Measurements from ENCODE around the gene LAMA2. TPM values are rescaled to one million over a fixed set of nuclear protein-coding genes. Genes with fewer than 3 reads are reported as not detected.

The LAMA2 gene
- total RNA-seq, 3 donors from 2014 or later: 116 to 293 (median 118) TPM

DNA sequence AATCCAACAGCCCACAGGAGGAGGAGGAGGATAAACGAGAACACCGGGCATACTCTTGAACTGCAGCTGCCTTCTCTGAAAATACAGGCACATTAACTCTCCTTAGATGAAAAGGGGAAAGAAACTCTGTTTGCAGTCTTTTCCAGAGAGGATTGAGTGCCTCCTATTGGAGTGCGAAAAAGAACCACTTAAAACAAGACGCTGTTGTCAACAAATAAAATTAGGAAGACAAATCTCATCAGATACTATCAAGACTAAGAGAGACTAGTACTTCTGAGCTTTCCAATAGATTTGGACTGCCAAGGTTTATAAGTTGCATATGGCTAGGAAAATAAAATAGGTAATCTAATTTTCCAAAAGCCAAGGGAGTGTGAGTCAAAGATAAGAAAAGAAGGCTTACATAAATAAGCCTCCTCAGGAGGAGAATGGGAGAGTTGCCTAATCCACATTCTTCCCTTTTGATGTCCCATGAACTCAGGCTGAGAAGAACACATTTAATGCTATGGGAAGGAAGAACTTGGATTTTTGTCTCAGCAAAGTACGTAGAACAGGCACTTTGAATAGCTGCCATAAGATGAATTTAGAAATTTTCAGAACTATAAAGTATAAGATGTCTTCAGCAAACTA is 672.4 kb downstream of the LAMA2 start:
- H3K27ac ChIP-seq: no peak overlapping the region
- H3K4me3 ChIP-seq: no peak overlapping the region
- H3K36me3 ChIP-seq: no peaks in the 10 kb centered on the region
- no peak for TF ChIP-seq POLR2A (IDR thresholded peaks at IDR 0.05)
- TF ChIP-seq, protein P1, sequence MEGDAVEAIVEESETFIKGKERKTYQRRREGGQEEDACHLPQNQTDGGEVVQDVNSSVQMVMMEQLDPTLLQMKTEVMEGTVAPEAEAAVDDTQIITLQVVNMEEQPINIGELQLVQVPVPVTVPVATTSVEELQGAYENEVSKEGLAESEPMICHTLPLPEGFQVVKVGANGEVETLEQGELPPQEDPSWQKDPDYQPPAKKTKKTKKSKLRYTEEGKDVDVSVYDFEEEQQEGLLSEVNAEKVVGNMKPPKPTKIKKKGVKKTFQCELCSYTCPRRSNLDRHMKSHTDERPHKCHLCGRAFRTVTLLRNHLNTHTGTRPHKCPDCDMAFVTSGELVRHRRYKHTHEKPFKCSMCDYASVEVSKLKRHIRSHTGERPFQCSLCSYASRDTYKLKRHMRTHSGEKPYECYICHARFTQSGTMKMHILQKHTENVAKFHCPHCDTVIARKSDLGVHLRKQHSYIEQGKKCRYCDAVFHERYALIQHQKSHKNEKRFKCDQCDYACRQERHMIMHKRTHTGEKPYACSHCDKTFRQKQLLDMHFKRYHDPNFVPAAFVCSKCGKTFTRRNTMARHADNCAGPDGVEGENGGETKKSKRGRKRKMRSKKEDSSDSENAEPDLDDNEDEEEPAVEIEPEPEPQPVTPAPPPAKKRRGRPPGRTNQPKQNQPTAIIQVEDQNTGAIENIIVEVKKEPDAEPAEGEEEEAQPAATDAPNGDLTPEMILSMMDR (IDR thresholded peaks at IDR 0.05): no peak
- TF ChIP-seq POLR2AphosphoS5 (IDR thresholded peaks at IDR 0.05): no peak
- no peak for DNase-seq (ENCODE audit: low spot score in 2 of 2)
- H3K4me1 ChIP-seq: no peaks in the 10 kb centered on the region
- no peaks in the 10 kb centered on the region for H3K9me3 ChIP-seq
- H3K27me3 ChIP-seq: no peaks in the 10 kb centered on the region
- intact Hi-C loops (cut with DNase I; ENCODE audit: low total_unique reads): no loop called here

DNA sequence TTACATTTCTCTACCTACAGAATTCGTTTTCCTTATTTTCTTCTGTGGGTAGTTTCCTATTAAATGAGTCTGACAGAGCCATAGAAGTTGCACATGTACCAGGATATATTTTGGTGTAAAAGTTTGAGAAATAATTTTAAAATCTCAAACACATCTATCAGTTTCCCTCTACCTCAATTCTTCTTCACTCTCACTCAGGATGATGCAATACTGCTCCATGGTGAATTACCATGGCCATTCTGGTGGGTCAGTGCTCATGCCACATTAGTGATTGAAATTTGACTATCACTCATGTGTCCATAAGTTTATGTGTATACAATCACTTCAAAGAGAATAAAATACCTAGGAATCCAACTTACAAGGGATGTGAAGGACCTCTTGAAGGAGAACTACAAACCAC is 675.3 kb downstream of the LAMA2 start:
- no peak for DNase-seq (ENCODE audit: low spot score in 2 of 2)
- no peaks in the 10 kb centered on the region for H3K9me3 ChIP-seq

DNA sequence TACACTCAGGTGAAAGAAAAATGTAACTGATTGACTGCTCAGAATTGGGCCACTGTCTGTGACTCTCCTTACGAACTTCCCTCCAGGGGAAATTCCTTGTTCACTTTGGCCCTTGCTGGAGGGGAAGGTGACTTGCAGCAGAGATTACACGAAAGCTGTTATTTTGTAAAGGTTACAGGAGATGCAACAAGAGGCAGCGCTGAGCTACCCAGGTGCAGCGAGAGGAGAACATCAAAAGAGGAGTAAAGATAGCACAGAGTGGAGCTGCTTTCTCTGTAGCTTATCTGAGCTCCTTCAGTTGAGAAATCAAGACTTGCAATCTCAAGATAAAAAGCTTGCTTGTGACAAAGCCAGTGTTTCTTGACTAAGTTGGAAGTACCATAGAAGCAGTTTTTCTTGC is 682.4 kb downstream of the LAMA2 start:
- Histone ChIP-seq H3K4me3 (no peak overlapping the region), H3K36me3 (no peaks in the 10 kb centered on the region), H3K27me3 (no peaks in the 10 kb centered on the region), H3K4me1 (no peaks in the 10 kb centered on the region), H3K27ac (no peak overlapping the region), H3K9me3 (no peaks in the 10 kb centered on the region)
- DNase-seq (ENCODE audit: low spot score in 2 of 2): no peak
- intact Hi-C loops (cut with DNase I; ENCODE audit: low total_unique reads): no loop called here
- TF ChIP-seq, protein P1 (IDR thresholded peaks at IDR 0.05): no peak
- no peak for TF ChIP-seq POLR2A (IDR thresholded peaks at IDR 0.05)
- no peak for TF ChIP-seq POLR2AphosphoS5 (IDR thresholded peaks at IDR 0.05)

More for the DNA sequence above, 675.3 kb downstream of the LAMA2 start:
- intact Hi-C loops (cut with DNase I; ENCODE audit: low total_unique reads): no loop called here
- Histone ChIP-seq H3K4me3 (no peak overlapping the region), H3K4me1 (no peaks in the 10 kb centered on the region), H3K27ac (no peak overlapping the region), H3K27me3 (no peaks in the 10 kb centered on the region), H3K36me3 (no peaks in the 10 kb centered on the region)
- TF ChIP-seq POLR2A (IDR thresholded peaks at IDR 0.05) (no peak), POLR2AphosphoS5 (IDR thresholded peaks at IDR 0.05) (no peak)
- TF ChIP-seq, protein P1 (IDR thresholded peaks at IDR 0.05): no peak

DNA sequence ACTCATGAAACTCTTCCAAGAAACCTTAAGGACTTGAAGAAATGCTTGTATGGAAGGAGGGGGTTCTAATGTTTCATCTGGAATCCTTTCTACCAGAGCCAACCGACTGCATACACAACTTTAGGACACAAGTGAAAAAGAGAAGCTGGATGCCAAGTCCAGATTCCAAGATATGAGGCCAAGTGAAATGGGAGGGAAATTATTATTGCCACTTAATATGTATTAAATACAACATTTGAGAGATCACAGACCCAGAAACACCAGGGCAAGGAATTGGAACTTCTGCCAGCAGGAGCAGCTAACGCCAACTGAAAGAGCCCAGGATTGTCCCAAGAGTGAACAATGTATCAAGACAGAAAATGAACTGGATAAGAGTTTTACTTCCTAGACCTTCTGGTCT is 682.9 kb downstream of the LAMA2 start:
- Histone ChIP-seq H3K27me3 (no peaks in the 10 kb centered on the region), H3K36me3 (no peaks in the 10 kb centered on the region), H3K27ac (no peak overlapping the region), H3K9me3 (no peaks in the 10 kb centered on the region), H3K4me1 (no peaks in the 10 kb centered on the region), H3K4me3 (no peak overlapping the region)
- DNase-seq (ENCODE audit: low spot score in 2 of 2): no peak
- intact Hi-C loops (cut with DNase I; ENCODE audit: low total_unique reads): no loop called here
- TF ChIP-seq, protein P1 (IDR thresholded peaks at IDR 0.05): no peak
- TF ChIP-seq POLR2AphosphoS5 (IDR thresholded peaks at IDR 0.05) (no peak), POLR2A (IDR thresholded peaks at IDR 0.05) (no peak)

Measured in breast epithelium (tissue), 4 donors.